A673 (cell line): ENCODE data around the gene ATXN2. TPM values are rescaled to one million over a fixed set of nuclear protein-coding genes. Genes with fewer than 3 reads are reported as not detected.
"Not testable (repeated sequence)": the region's sequence is repeated elsewhere in the genome, so short reads cannot be mapped to it uniquely, and the experiment has no call there.

ENCODE experiments used
- BruUV-seq: library from RNA; stranded (reverse); fragments of 400-500 nt; replicated peaks from 2 replicates; lab custom pipeline; 2021; lab: Mats Ljungman, UMichigan
- CTCF ChIA-PET: fragments of 300-600 bp; sonication (Branson Sonifier 250); formaldehyde crosslinking; loops from one replicate; lab custom pipeline; 2022; ENCODE audit warnings: antibody characterized with exemption; lab: Charles Lee
- POLR2A ChIA-PET: fragments of 300-600 bp; sonication (Branson Sonifier 250); formaldehyde crosslinking; loops from one replicate; lab custom pipeline; 2022; ENCODE audit warnings: antibody characterized with exemption; ENCODE audit not compliant: low non-redundant PET; lab: Charles Lee
- DNase-seq: peaks from one replicate; pipeline ENCODE4 v3.0.0-alpha.2; 2015; ENCODE audit warnings: low spot score
- H3K27ac ChIP-seq: fragments of 200-600 bp; sonication (generic); 2 replicates; pipeline ENCODE4 v1.5.1; 2016; ENCODE audit warnings: mixed run types, low read depth, mild to moderate bottlenecking, mixed read lengths, antibody characterized with exemption, low read length; ENCODE audit not compliant: poor library complexity, severe bottlenecking
- H3K27me3 ChIP-seq: fragments of 200-600 bp; sonication (generic); replicated peaks from 2 replicates; pipeline ENCODE4 v1.6.1; 2017; ENCODE audit warnings: mixed run types, low read depth, mild to moderate bottlenecking, mixed read lengths, antibody characterized with exemption, low read length; ENCODE audit not compliant: insufficient read depth, poor library complexity
- H3K36me3 ChIP-seq: fragments of 200-600 bp; sonication (generic); 2 replicates; pipeline ENCODE4 v1.6.1; 2016; ENCODE audit warnings: mixed run types, mild to moderate bottlenecking, mixed read lengths, antibody characterized with exemption, low read length; ENCODE audit not compliant: insufficient read depth, poor library complexity, severe bottlenecking
- H3K4me1 ChIP-seq: fragments of 200-600 bp; sonication (generic); 2 replicates; pipeline ENCODE4 v1.6.1; 2017; ENCODE audit warnings: mixed run types, mild to moderate bottlenecking, mixed read lengths, antibody characterized with exemption, low read length; ENCODE audit not compliant: insufficient read depth, poor library complexity, severe bottlenecking
- H3K4me3 ChIP-seq: fragments of 200-600 bp; sonication (generic); 2 replicates; pipeline ENCODE4 v1.5.1; 2016; ENCODE audit warnings: low read depth, mixed run types, mild to moderate bottlenecking, mixed read lengths, low read length; ENCODE audit not compliant: poor library complexity, severe bottlenecking
- H3K9me3 ChIP-seq: fragments of 200-600 bp; sonication (generic); 2 replicates; pipeline ENCODE4 v1.6.1; 2016; ENCODE audit warnings: mixed run types, low read depth, mild to moderate bottlenecking, mixed read lengths, antibody characterized with exemption, low read length; ENCODE audit not compliant: poor library complexity, severe bottlenecking
- EZH2 ChIP-seq: fragments of 200-600 bp; sonication (generic); IDR thresholded peaks from 2 replicates; pipeline ENCODE4 v1.6.1; 2017; ENCODE audit warnings: borderline replicate concordance, low read depth, mild to moderate bottlenecking, mixed read lengths, antibody characterized with exemption, low read length; ENCODE audit not compliant: poor library complexity, severe bottlenecking
- intact Hi-C: fragments of 100-400 bp; cut with micrococcal nuclease; formaldehyde crosslinking; loops from one replicate; pipeline ENCODE4 v1.10.0; 2022; ENCODE audit not compliant: unreplicated experiment
- total RNA-seq: library from RNA; stranded (reverse); gene quantifications from 2 replicates; pipeline ENCODE4 v1.2.3, GENCODE V29; 2021
- TF ChIP-seq, protein P1 (sequence below): fragments of 300-800, 200-600 bp; sonication (generic); conservative IDR thresholded peaks from 2 replicates; pipeline ENCODE4 v1.5.1; 2017; ENCODE audit warnings: low read depth, mild to moderate bottlenecking, antibody characterized with exemption, low read length, moderate library complexity, mixed read lengths

The ATXN2 gene
- total RNA-seq, 1 experiment from 2014 or later, result 94.4 TPM

DNA sequence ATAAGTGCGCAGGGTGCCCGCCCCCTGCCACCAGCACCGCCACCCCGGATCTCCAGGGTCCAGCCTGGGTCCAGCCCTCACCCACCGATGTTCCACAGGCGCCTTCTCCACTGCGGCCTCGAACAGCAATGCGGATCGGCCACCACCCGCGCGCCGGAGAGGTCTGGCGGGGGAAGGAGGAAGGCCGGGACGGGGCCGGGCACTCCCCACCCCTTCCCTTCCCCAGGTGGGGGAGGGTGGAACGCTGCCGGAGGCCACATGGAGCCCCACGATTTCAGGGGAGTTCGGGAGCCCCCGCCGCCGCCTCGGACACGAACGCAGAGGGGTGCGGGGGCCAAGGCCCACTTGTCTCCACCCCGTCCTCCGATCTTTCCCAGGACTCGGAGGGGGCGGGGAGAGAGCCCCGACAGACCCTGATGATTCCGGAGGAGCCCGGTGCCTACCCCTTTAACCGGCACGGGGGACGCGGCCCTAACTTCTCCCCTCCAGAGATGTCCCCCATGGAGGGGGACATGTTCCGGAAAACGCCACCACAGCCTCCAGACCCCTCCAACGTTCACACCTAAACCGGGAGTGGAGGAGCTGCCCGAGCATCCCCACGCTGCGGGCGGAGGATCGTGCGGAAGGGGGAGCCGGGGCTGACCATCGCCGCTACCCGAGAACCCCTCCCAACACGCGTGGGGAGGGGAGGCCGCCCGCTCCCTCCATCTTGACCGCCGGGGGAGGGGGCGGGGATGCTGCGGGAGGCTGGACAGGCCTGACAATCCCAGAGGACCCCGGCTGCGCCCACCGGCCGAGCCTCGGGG, 1.1 kb downstream of the ATXN2 start:
- Histone ChIP-seq H3K4me1 (peaks cover 15% of the 10 kb centered on the region), H3K27ac (peak overlapping the region; percentile 98), H3K36me3 (no peaks in the 10 kb centered on the region), H3K9me3 (no peaks in the 10 kb centered on the region), H3K4me3 (peak overlapping the region; percentile 83), H3K27me3 (no peaks in the 10 kb centered on the region)
- ChIA-PET POLR2A (no interaction called here), CTCF (no interaction called here)
- TF ChIP-seq EZH2, result no peak
- TF ChIP-seq, protein P1, sequence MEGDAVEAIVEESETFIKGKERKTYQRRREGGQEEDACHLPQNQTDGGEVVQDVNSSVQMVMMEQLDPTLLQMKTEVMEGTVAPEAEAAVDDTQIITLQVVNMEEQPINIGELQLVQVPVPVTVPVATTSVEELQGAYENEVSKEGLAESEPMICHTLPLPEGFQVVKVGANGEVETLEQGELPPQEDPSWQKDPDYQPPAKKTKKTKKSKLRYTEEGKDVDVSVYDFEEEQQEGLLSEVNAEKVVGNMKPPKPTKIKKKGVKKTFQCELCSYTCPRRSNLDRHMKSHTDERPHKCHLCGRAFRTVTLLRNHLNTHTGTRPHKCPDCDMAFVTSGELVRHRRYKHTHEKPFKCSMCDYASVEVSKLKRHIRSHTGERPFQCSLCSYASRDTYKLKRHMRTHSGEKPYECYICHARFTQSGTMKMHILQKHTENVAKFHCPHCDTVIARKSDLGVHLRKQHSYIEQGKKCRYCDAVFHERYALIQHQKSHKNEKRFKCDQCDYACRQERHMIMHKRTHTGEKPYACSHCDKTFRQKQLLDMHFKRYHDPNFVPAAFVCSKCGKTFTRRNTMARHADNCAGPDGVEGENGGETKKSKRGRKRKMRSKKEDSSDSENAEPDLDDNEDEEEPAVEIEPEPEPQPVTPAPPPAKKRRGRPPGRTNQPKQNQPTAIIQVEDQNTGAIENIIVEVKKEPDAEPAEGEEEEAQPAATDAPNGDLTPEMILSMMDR, result no peak
- intact Hi-C loops, result loop anchor here (5.0 kb wide), 1 partner anchor 191 kb away; the partner anchor contains the start of gene SH2B3
- DNase-seq, result peak; percentile 38
- BruUV-seq, result no TSS peak

DNA sequence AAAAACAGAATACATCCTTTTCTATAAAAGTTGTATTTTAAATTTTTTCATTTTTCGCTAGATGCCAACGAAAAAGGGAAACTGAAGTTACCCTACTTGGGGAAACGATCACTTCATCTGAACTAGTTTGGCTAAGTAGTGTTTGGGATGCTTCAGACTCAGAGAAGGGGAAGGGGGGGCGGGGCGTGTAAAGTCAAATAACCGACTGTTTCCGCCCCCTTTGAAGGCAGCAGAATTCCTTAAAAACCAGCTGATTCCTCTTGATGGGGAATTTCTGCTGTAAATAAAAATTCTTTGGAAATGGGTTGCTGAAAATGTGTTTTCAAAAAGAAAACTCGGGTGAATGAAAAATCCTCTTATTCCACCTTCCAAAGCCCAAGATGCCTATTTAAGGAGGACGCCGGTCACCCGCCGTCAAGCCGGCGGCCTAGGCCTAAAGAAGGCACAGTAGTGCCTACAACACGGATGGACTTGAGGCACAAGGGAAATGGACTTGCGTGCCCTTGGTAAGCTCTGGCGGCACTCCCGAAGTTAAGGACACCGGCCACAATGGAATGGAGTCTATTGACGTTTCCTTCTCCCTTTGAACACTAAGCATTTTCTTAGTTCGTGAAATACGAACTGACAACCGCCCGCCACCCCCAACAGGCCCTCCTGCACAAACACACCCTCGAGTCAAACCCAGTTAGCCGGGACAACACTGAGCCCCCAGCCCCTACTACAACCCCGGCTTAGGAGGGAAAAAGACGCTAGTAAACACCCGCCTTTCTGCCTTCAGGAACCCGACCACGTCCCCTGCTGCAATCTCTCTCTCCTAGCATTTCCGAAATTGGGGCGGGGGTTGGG, 1.9 kb downstream of the ATXN2 start:
- ChIA-PET POLR2A (no interaction called here), CTCF (no interaction called here)
- peaks cover 15% of the 10 kb centered on the region for H3K4me1 ChIP-seq
- DNase-seq, result peak; percentile 66
- no peaks in the 10 kb centered on the region for H3K27me3 ChIP-seq
- intact Hi-C loops, result loop anchor here (5.0 kb wide), 1 partner anchor 190 kb away; the partner anchor contains the start of gene SH2B3
- H3K27ac ChIP-seq, result peak overlapping the region; percentile 98
- no peaks in the 10 kb centered on the region for H3K36me3 ChIP-seq
- H3K9me3 ChIP-seq, result no peaks in the 10 kb centered on the region
- peak overlapping the region; percentile 83 for H3K4me3 ChIP-seq
- TF ChIP-seq, protein P1, result no peak
- TF ChIP-seq EZH2, result no peak
- TSS peak; percentile 58 for BruUV-seq

DNA sequence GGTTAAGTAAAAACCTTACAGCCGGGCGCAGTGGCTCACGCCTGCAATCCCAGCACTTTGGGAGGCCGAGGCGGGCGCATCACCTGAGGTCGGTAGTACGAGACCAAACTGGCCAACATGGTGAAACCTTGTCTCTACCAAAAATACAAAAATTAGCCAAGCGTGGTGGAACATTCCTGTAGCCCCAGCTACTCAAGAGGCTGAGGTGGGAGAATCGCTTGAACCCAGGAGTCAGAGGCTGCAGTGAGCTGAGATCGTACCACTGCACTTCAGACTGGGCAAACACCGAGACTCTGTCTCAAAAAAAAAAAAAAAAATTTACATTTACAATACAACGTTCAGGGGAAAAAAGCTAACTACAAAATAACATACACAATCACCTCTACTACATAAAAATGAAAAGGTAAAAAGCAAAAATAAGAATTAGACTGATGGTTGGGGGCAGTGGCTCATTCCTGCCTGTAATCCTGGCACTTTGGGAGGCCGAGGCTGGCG, 3.7 kb downstream of the ATXN2 start:
- DNase-seq, H3K9me3 ChIP-seq, H3K27ac ChIP-seq, H3K36me3 ChIP-seq, H3K27me3 ChIP-seq, H3K4me3 ChIP-seq, BruUV-seq: not testable (repeated sequence)
- POLR2A ChIA-PET, result interaction anchor here (0.7 kb wide), 2 partner anchors 57 to 438 kb away, joined by 3 to 11 read pairs; no protein-coding TSS in a partner anchor
- intact Hi-C loops, result loop anchor here (5.0 kb wide), 1 partner anchor 188 kb away; the partner anchor contains the start of gene SH2B3
- CTCF ChIA-PET, result interaction anchor here (0.5 kb wide), 1 partner anchor 16 kb away, joined by 4 read pairs; no protein-coding TSS in a partner anchor
- peaks cover 15% of the 10 kb centered on the region for H3K4me1 ChIP-seq

DNA sequence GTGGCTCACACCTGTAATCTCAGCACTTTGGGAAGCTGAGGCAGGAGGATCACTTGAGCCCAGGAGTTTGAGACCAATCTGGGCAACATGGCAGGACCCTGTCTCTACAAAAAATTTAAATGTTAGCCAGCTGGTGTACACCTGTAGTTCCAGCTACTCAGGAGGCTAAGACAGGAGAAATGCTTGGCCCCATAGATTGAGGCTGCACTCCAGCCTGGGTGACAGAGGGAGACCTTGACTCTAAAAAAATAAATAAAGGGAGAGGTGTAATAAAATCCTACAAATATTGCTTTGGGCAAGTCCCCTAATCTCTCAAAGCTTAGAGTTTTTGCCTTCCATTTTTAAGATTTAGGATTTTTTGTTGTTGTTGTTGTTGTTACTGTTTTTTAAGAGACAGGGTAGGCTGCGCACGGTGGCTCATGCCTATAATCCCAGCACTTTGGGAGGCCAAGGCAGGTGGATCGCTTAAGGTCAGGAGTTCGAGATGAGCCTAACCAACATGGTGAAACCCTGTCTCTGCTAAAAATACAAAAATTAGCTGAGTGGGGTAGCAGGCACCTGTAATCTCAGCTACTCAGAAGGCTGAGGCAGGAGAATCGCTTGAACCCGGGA, 7.6 kb downstream of the ATXN2 start:
- H3K4me3 ChIP-seq, H3K27me3 ChIP-seq, H3K36me3 ChIP-seq, H3K9me3 ChIP-seq, H3K4me1 ChIP-seq, CTCF ChIA-PET, intact Hi-C loops, DNase-seq, H3K27ac ChIP-seq, BruUV-seq, POLR2A ChIA-PET: not testable (repeated sequence)
